Measurements from ENCODE around the gene ASPHD2.
A peak's percentile ranks its signal among the peaks of the same experiment; 100 is the strongest.

Gene ASPHD2

GRCh38 chr22:26479792-26480610, 50.9 kb downstream of the ASPHD2 start (continued):
- no peak for TF ChIP-seq INSM2 (tag by site-specific recombination; IDR thresholded peaks at IDR 0.05)
- TF ChIP-seq ZNF585B (tag by site-specific recombination; IDR thresholded peaks at IDR 0.05) = no peak
- no peak for TF ChIP-seq ZBTB1 (tag by site-specific recombination; IDR thresholded peaks at IDR 0.05)
- peak; percentile 80 for TF ChIP-seq ZNF600 (tag by site-specific recombination; IDR thresholded peaks at IDR 0.05)
- TF ChIP-seq ZNF19 (tag by site-specific recombination; IDR thresholded peaks at IDR 0.05; ENCODE audit: low read depth) = no peak
- no peak for TF ChIP-seq ZNF394 (tag by site-specific recombination; IDR thresholded peaks at IDR 0.05; ENCODE audit: borderline replicate concordance)
- peak; percentile 91 for TF ChIP-seq ATF2 (tag by site-specific recombination; IDR thresholded peaks at IDR 0.05; ENCODE audit: low read depth)
- TF ChIP-seq ZNF561 (tag by site-specific recombination; IDR thresholded peaks at IDR 0.05; ENCODE audit: borderline replicate concordance) = no peak
- no peak for TF ChIP-seq FEZF1 (tag by site-specific recombination; IDR thresholded peaks at IDR 0.05)
- TF ChIP-seq ZNF324 (tag by site-specific recombination; IDR thresholded peaks at IDR 0.05) = no peak
- TF ChIP-seq AEBP2 (tag by site-specific recombination; IDR thresholded peaks at IDR 0.05; ENCODE audit: borderline replicate concordance) = no peak

GRCh38 chr22:26480611-26480932, 51.5 kb downstream of the ASPHD2 start:
- no peak for TF ChIP-seq ZNF423 (tag by site-specific recombination; IDR thresholded peaks at IDR 0.05)
- TF ChIP-seq ZNF335 (tag by site-specific recombination; conservative IDR thresholded peaks at IDR 0.05) = peak; percentile 67
- H3K36me3 ChIP-seq (ENCODE audit: control insufficient read depth in 2 of 2, insufficient read depth in 1 of 2, low read length in 2 of 2) = peaks cover 22 to 51% of the 10 kb centered on the region in 2 experiments
- H3K9me3 ChIP-seq (ENCODE audit: control insufficient read depth, insufficient read depth, low read depth, low read length) = no peaks in the 10 kb centered on the region
- no peak overlapping the region for H3K27ac ChIP-seq (ENCODE audit: extremely low read depth, low read depth, low read length)
- CTCF ChIA-PET = interaction anchor here (1.5 to 8.1 kb wide), 3 partner anchors 20 to 113 kb away, joined by 4 to 47 read pairs (median 12); no protein-coding TSS in a partner anchor
- H3K4me1 ChIP-seq (ENCODE audit: control insufficient read depth, insufficient read depth, low read length) = peaks cover 4% of the 10 kb centered on the region; the same call in 1 of the 2 replicates
- POLR2A ChIA-PET = no interaction called here
- no peak overlapping the region for H3K4me3 ChIP-seq (ENCODE audit: low read depth, low read length)

GRCh38 chr22:26481112-26481693, 52.1 kb downstream of the ASPHD2 start:
- ChIA-PET CTCF (interaction anchor here (0.8 to 8.1 kb wide), 5 partner anchors 20 to 120 kb away, joined by 3 to 47 read pairs (median 4); no protein-coding TSS in a partner anchor), POLR2A (interaction anchor here (3.7 kb wide), 1 partner anchor 11 kb away, joined by 27 read pairs; no protein-coding TSS in a partner anchor)
- Histone ChIP-seq H3K9me3 (ENCODE audit: control insufficient read depth, insufficient read depth, low read depth, low read length) (no peaks in the 10 kb centered on the region), H3K27ac (ENCODE audit: extremely low read depth, low read depth, low read length) (no peak overlapping the region), H3K4me3 (ENCODE audit: low read depth, low read length) (no peak overlapping the region), H3K4me1 (ENCODE audit: control insufficient read depth, insufficient read depth, low read length) (peaks cover 4% of the 10 kb centered on the region; the same call in 1 of the 2 replicates), H3K36me3 (ENCODE audit: control insufficient read depth in 2 of 2, insufficient read depth in 1 of 2, low read length in 2 of 2) (peaks cover 15 to 52% of the 10 kb centered on the region in 2 experiments)
- TF ChIP-seq REST (tag by site-specific recombination; IDR thresholded peaks at IDR 0.05) = no peak
- no peak for TF ChIP-seq INSM2 (tag by site-specific recombination; IDR thresholded peaks at IDR 0.05)
- TF ChIP-seq ZNF488 (tag by site-specific recombination; IDR thresholded peaks at IDR 0.05) = no peak
- no peak for TF ChIP-seq ZNF132 (tag by site-specific recombination; IDR thresholded peaks at IDR 0.05; ENCODE audit: borderline replicate concordance)
- no peak for TF ChIP-seq ZNF423 (tag by site-specific recombination; IDR thresholded peaks at IDR 0.05)
- no peak for TF ChIP-seq AEBP2 (tag by site-specific recombination; IDR thresholded peaks at IDR 0.05; ENCODE audit: borderline replicate concordance)
- no peak for TF ChIP-seq FEZF1 (tag by site-specific recombination; IDR thresholded peaks at IDR 0.05)
- TF ChIP-seq GLIS1 (tag by site-specific recombination; IDR thresholded peaks at IDR 0.05) = no peak

All from HEK293 (cell line).